ENCODE measurements around the gene NLGN1.

The NLGN1 gene

GRCh38 chr3:174329321-174329720, 931.8 kb downstream of the NLGN1 start:
- TF ChIP-seq GATA3 (IDR thresholded peaks at IDR 0.05; ENCODE audit: low read depth, low read length) = no peak
- TF ChIP-seq GATA2 (IDR thresholded peaks at IDR 0.05; ENCODE audit: low read depth, low read length) = no peak

GRCh38 chr3:174330303-174330702, 932.8 kb downstream of the NLGN1 start:
- TF ChIP-seq GATA2 (IDR thresholded peaks at IDR 0.05; ENCODE audit: low read depth, low read length) = no peak
- no peak for TF ChIP-seq GATA3 (IDR thresholded peaks at IDR 0.05; ENCODE audit: low read depth, low read length)

- TF ChIP-seq GATA2 (IDR thresholded peaks at IDR 0.05; ENCODE audit: low read depth, low read length) (no peak), GATA3 (IDR thresholded peaks at IDR 0.05; ENCODE audit: low read depth, low read length) (no peak)
Observed at GRCh38 chr3:174331095-174331800, 933.7 kb downstream of the NLGN1 start.

- no peak for TF ChIP-seq GATA2 (IDR thresholded peaks at IDR 0.05; ENCODE audit: low read depth, low read length)
- TF ChIP-seq GATA3 (IDR thresholded peaks at IDR 0.05; ENCODE audit: low read depth, low read length) = no peak
Observed at GRCh38 chr3:174332391-174332790, 934.8 kb downstream of the NLGN1 start.

- TF ChIP-seq GATA2 (IDR thresholded peaks at IDR 0.05; ENCODE audit: low read depth, low read length) = no peak
- TF ChIP-seq GATA3 (IDR thresholded peaks at IDR 0.05; ENCODE audit: low read depth, low read length) = no peak
Observed at GRCh38 chr3:174333640-174334039, 936.1 kb downstream of the NLGN1 start.

GRCh38 chr3:174334111-174334510, 936.6 kb downstream of the NLGN1 start:
- TF ChIP-seq GATA2 (IDR thresholded peaks at IDR 0.05; ENCODE audit: low read depth, low read length) (no peak), GATA3 (IDR thresholded peaks at IDR 0.05; ENCODE audit: low read depth, low read length) (no peak)

GRCh38 chr3:174335324-174335723, 937.8 kb downstream of the NLGN1 start:
- TF ChIP-seq GATA2 (IDR thresholded peaks at IDR 0.05; ENCODE audit: low read depth, low read length) (no peak), GATA3 (IDR thresholded peaks at IDR 0.05; ENCODE audit: low read depth, low read length) (no peak)

GRCh38 chr3:174335910-174336309, 938.4 kb downstream of the NLGN1 start:
- TF ChIP-seq GATA2 (IDR thresholded peaks at IDR 0.05; ENCODE audit: low read depth, low read length) (no peak), GATA3 (IDR thresholded peaks at IDR 0.05; ENCODE audit: low read depth, low read length) (no peak)

Measured in SH-SY5Y (cell line).